Measurements from ENCODE around the gene LMBR1L. TPM values are rescaled to one million over a fixed set of nuclear protein-coding genes. Genes with fewer than 3 reads are reported as not detected.

The LMBR1L gene
- total and polyA plus RNA-seq, 2 of the 13 experiments (the other 11 are each of a cell fraction or from before 2014, with no cell fraction given): 12.2 to 65.9 TPM

- TF ChIP-seq ZNF383 (CRISPR knock-in tag; IDR thresholded peaks at IDR 0.05; ENCODE audit: borderline replicate concordance): no peak
- TF ChIP-seq ATRX (CRISPR knock-in tag; IDR thresholded peaks at IDR 0.05; ENCODE audit: borderline replicate concordance): no peak
- TF ChIP-seq ZNF430 (CRISPR knock-in tag; IDR thresholded peaks at IDR 0.05): no peak
- TF ChIP-seq FOXO1 (CRISPR knock-in tag; IDR thresholded peaks at IDR 0.05): no peak
- no peak for TF ChIP-seq ZNF329 (CRISPR knock-in tag; IDR thresholded peaks at IDR 0.05; ENCODE audit: low read depth)
- TF ChIP-seq RNF2 (conservative IDR thresholded peaks at IDR 0.05; ENCODE audit: low read depth): no peak
- TF ChIP-seq SALL2 (CRISPR knock-in tag; IDR thresholded peaks at IDR 0.05): no peak
- no peak for TF ChIP-seq ZNF749 (CRISPR knock-in tag; IDR thresholded peaks at IDR 0.05; ENCODE audit: borderline replicate concordance)
- TF ChIP-seq NFIC (IDR thresholded peaks at IDR 0.05; ENCODE audit: low read length): no peak
- no peak for TF ChIP-seq FOXC1 (CRISPR knock-in tag; IDR thresholded peaks at IDR 0.05; ENCODE audit: borderline replicate concordance)
- TF ChIP-seq ZNF138 (CRISPR knock-in tag; IDR thresholded peaks at IDR 0.05; ENCODE audit: low read depth): no peak
- TF ChIP-seq ZFP36L1 (CRISPR knock-in tag; IDR thresholded peaks at IDR 0.05): no peak
- TF ChIP-seq CBFB (CRISPR knock-in tag; IDR thresholded peaks at IDR 0.05): no peak
- TF ChIP-seq TGIF2 (CRISPR knock-in tag; IDR thresholded peaks at IDR 0.05): no peak
- TF ChIP-seq ZNF441 (CRISPR knock-in tag; IDR thresholded peaks at IDR 0.05; ENCODE audit: borderline replicate concordance): no peak
- no peak for TF ChIP-seq ZBTB49 (CRISPR knock-in tag; IDR thresholded peaks at IDR 0.05; ENCODE audit: borderline replicate concordance)
- no peak for TF ChIP-seq ZFP41 (CRISPR knock-in tag; IDR thresholded peaks at IDR 0.05; ENCODE audit: borderline replicate concordance)
- TF ChIP-seq RFXAP (CRISPR knock-in tag; IDR thresholded peaks at IDR 0.05; ENCODE audit: borderline replicate concordance): no peak
- no peak for TF ChIP-seq ZNF337 (CRISPR knock-in tag; IDR thresholded peaks at IDR 0.05; ENCODE audit: borderline replicate concordance, low read depth)
- no peak for TF ChIP-seq MIER2 (CRISPR knock-in tag; IDR thresholded peaks at IDR 0.05)
- no peak for TF ChIP-seq TFE3 (CRISPR knock-in tag; IDR thresholded peaks at IDR 0.05)
- TF ChIP-seq ZNF232 (CRISPR knock-in tag; IDR thresholded peaks at IDR 0.05; ENCODE audit: borderline replicate concordance): no peak
- no peak for TF ChIP-seq SKIL (CRISPR knock-in tag; IDR thresholded peaks at IDR 0.05; ENCODE audit: borderline replicate concordance)
- no peak for TF ChIP-seq DPF2 (CRISPR knock-in tag; IDR thresholded peaks at IDR 0.05; ENCODE audit: borderline replicate concordance, low read depth)
Measured at GRCh38 chr12:49088150-49088931, 22.3 kb downstream of the LMBR1L start (continued).
